GM18867 (cell line): ENCODE measurements around the gene KRT33A.

Source experiments
- ATAC-seq: cut with Tn5 transposase; IDR thresholded peaks from one replicate; pipeline ENCODE4 v1.9.1; 2021; ENCODE audit warnings: mild to moderate bottlenecking, moderate library complexity; ENCODE audit not compliant: unreplicated experiment

The KRT33A gene

GRCh38 chr17:41331606-41332005 lies 19.0 kb downstream of the KRT33A start:
- ATAC-seq = no peak

- ATAC-seq = no peak
Observed at GRCh38 chr17:41329279-41329948, 21.2 kb downstream of the KRT33A start.

- no peak for ATAC-seq
Observed at GRCh38 chr17:41328207-41328606, 22.4 kb downstream of the KRT33A start.

GRCh38 chr17:41327411-41328120 lies 23.1 kb downstream of the KRT33A start:
- no peak for ATAC-seq

GRCh38 chr17:41326173-41327145 lies 24.2 kb downstream of the KRT33A start:
- no peak for ATAC-seq

- no peak for ATAC-seq
Observed at GRCh38 chr17:41325611-41326010, 25.0 kb downstream of the KRT33A start.

- ATAC-seq = no peak
Observed at GRCh38 chr17:41325126-41325525, 25.5 kb downstream of the KRT33A start.

- no peak for ATAC-seq
Observed at GRCh38 chr17:41324180-41325075, 26.2 kb downstream of the KRT33A start.

- no peak for ATAC-seq
Observed at GRCh38 chr17:41322903-41323895, 27.4 kb downstream of the KRT33A start.

GRCh38 chr17:41322094-41322902 lies 28.3 kb downstream of the KRT33A start:
- no peak for ATAC-seq

- ATAC-seq = no peak
Observed at GRCh38 chr17:41318231-41318630, 32.4 kb downstream of the KRT33A start.

GRCh38 chr17:41315814-41316445 lies 34.7 kb downstream of the KRT33A start:
- no peak for ATAC-seq

- ATAC-seq = no peak
Observed at GRCh38 chr17:41315204-41315794, 35.3 kb downstream of the KRT33A start, which contains the start of gene KRTAP17-1. KRTAP17-1 (minus strand) TSS chr17:41315710; CDS start chr17:41315650, 60 bp downstream.

- ATAC-seq = no peak
Observed at GRCh38 chr17:41311111-41311510, 39.5 kb downstream of the KRT33A start.

- ATAC-seq = no peak
Observed at GRCh38 chr17:41308918-41309359, 41.7 kb downstream of the KRT33A start, which contains the start of gene KRTAP16-1. KRTAP16-1 (minus strand) TSS chr17:41309309; CDS start chr17:41309253, 56 bp downstream.

- ATAC-seq = peak; percentile 65
Observed at GRCh38 chr17:41308251-41308917, 42.2 kb downstream of the KRT33A start.

GRCh38 chr17:41307647-41308046 lies 43.0 kb downstream of the KRT33A start:
- ATAC-seq = no peak
